Glomerular endothelial cell (primary cell): ENCODE results near the gene NCOA7. TPM values are rescaled to one million over a fixed set of nuclear protein-coding genes. Genes with fewer than 3 reads are reported as not detected.
"Not testable (repeated sequence)": the region's sequence is repeated elsewhere in the genome, so short reads cannot be mapped to it uniquely, and the experiment has no call there.

ENCODE experiments used
- DNase-seq: peaks from one replicate; pipeline ENCODE4 v3.0.0-alpha.2; 2011; ENCODE audit warnings: low read depth, low spot score; ENCODE audit errors: extremely low read depth
- total RNA-seq: library from RNA; depleted of rRNA; stranded (reverse); fragments of >200 nt; gene quantifications from 2 replicates; pipeline ENCODE4 v1.2.3, GENCODE V29; 2015

NCOA7 gene
- total RNA-seq, 1 donor from 2014 or later: 66.8 TPM

DNA sequence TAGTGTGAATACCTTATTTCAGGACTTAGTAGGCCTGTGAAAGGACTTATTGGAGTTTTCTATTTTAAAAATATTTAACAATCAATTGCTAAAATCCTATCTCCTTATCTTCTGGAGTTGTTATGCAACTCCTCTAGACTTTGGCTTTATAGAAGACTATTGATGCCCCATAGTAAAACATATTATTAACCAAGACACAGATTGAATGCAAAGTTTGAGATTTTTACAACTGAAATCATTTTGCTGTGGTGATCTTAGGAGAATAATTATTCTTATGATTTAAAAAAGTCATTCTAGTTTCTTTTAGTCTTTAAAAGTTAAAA lies 36.9 kb upstream of the NCOA7 start:
- DNase-seq: no peak

DNA sequence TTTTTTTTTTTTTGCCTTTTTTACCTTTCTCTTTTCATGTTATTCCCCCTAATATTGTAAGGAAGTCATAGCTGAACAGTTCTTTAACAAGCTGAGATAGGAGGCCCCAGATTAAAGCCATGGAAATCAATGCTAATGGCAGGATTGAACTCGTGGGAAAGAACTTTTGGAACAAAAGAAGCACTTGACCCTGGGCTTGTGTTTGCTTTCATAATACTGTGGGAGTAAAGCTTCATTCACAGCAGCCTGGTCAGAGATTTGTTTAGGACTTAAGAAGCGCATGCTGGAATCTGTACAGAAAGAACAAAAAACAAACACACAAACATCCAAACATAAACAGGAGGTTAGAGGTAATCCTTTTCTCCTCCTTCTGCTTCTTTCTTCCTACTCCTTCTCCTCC lies 36.2 kb upstream of the NCOA7 start:
- no peak for DNase-seq

- no peak for DNase-seq
These were observed 31.4 kb upstream of the NCOA7 start for GRCh38 chr6:125759184-125759902.

DNA sequence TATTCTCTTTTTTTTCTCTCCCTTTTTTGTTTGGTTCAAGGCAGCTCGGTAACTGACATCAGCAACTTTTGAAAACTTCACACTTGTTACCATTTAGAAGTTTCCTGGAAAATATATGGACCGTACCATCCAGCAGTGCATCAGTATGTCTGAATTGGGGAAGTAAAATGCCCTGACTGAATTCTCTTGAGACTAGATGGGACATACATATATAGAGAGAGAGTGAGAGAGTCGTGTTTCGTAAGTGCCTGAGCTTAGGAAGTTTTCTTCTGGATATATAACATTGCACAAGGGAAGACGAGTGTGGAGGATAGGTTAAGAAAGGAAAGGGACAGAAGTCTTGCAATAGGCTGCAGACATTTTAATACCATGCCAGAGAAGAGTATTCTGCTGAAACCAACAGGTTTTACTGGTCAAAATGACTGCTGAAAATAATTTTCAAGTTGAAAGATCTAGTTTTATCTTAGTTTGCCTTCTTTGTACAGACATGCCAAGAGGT lies 30.8 kb upstream of the NCOA7 start:
- no peak for DNase-seq

DNA sequence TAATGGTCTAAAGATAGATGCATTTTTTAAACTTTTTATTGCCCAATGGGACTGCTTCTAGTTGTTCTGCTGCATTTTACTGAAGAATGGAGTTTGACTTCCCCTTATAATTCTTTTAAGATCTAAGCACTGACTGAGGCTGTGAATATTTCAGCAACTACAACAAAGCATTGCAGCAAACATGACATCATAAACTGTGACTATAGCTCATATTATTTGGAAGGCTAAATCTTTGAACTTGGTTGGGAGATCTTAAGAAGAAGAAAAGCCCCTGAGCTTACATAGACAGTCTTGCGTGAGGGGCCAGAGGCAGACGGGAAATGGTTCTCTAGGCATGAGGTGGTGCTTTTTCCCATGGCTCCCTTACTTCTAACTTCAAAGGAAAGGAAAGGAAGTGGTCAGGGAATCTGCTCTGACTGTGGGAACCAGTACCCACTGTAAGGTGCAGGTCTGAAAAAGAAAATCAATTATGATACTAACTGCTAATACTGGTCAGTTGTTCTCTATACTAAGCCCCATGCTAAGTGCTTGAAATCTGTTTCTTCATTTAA lies 26.6 kb upstream of the NCOA7 start:
- no peak for DNase-seq

- DNase-seq: no peak
These were observed 24.8 kb upstream of the NCOA7 start for GRCh38 chr6:125765944-125766343.

- no peak for DNase-seq
These were observed 24.1 kb upstream of the NCOA7 start for GRCh38 chr6:125766641-125767040.

GRCh38 chr6:125769147-125769783 lies 21.5 kb upstream of the NCOA7 start:
- DNase-seq: no peak

DNA sequence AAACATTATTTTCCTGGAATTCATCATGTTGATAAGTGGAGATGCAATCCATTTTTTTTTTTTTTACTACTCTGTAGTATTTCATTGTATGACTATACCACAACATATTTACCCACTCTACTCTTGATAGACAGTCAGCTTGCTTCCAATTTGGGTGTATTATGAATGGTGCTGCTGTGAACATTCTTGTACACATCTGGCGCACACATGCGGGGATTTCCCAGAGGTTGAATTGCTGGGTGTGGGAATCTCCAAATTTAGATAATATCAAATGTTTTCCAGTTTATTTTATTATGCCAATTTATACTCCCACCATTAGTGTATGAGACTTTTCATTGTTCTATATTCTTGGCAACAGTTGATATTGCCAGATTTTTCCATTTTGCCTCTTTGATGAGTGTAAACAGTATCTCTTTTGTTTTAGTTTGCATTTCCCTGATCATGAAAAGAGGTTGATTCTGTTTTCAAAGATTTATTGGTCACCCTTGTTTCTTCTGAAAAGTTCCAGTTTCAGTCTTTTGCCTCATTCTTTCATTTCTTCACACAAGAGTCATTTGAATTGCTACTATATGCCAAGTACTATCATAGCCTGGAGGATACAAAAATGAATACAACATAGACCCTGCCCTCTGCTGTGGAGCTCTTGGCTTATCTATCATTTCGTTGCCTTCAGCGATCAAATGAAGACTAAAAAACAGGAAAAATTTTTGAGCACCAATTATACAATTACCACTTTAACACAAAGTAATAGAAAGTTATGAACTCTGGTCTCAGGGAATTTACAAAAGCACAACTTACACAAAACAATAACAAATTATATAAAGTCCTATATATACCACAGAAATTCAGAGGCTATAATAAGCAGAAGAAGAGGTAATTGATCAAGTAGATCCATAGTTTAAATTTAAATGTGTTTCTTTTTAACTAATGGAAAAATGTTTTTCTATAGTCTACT lies 17.1 kb upstream of the NCOA7 start:
- DNase-seq: no peak

DNA sequence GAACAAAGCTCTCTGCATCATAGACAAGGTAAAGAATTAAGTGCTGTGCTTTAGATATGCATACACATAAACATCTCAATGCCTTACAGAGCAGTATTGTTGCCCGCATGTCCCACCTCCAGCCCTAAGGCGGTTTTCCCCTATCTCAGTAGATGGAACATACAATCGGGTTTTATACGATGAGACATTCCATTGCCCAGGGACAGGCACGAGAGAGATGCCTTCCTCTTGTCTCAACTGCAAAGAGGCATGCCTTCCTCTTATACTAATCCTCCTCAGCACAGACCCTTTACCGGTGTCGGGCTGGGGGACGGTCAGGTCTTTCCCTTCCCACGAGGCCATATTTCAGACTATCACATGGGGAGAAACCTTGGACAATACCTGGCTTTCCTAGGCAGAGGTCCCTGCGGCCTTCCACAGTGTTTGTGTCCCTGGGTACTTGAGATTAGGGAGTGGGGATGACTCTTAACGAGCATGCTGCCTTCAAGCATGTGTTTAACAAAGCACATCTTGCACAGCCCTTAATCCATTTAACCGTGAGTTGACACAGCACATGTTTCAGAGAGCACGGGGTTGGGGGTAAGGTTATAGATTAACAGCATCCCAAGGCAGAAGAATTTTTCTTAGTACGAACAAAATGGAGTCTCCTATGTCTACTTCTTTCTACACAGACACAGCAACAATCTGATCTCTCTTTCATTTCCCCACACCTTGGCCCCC lies 14.5 kb upstream of the NCOA7 start:
- not testable (repeated sequence) for DNase-seq

GRCh38 chr6:125779924-125780539 lies 10.7 kb upstream of the NCOA7 start:
- DNase-seq: peak; percentile 97

DNA sequence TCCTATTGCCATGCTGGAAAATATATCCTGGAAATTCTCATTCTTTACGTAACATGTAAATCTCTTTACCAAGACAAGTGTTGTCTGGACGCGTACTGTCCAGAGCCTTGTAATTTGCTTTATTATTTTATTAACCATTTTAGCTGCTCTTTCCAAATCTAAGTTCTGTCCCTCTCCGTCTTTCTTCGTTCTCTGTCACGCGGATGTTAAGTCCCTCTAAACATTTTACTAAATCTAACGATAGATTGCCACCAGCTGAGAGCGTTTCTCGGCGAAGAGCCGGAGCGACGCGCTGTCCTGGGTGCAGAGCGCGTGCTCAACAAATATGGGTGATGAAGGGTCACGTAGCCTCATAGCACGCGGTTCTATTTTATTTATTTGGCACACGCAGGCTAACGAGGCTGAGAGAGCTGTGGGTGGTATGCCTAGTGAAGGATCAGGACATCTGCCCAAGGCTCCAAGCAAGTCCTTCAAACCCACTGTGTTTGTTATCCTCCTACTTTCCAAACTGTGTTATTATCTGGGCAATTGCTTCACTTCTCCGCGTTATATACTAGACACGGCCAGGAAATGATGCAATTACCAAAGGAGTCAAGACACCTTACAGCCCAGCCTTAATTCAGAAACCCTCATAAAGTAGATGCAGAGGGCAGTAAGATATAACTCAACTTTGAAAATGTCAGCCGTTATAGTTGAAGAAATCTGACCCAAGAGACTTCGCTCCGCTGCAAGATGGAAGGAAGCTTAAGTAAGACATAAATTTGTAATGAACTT lies 10.0 kb upstream of the NCOA7 start:
- peak; percentile 70 for DNase-seq

DNA sequence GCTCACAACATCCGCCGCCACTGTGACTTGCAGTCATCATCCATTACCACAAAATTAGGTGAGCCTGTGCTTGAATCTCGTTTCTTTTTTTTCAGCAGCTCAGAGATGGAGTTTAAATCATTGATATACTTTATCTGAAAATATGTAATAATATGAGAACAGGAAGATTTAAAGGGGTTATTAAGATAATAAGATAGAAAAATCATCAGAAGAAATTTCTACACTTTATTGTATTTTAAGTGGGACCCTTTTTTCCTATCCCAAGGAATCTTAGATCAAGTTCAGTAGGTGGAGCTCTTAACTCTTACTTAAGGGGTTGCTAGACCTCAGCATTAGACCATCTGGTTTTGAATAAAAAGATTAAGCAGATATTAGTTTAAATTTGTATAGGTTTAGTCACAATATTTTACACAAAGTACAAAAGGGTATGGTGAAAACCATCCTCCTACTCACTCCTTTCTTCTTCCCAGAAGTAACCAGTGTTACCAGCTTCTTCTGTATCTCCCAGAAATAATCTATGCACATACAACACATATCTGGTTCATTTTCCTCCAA lies 9.4 kb upstream of the NCOA7 start:
- DNase-seq: peak; percentile 37

- DNase-seq: no peak
These were observed 6.4 kb upstream of the NCOA7 start for GRCh38 chr6:125784365-125784764.

DNA sequence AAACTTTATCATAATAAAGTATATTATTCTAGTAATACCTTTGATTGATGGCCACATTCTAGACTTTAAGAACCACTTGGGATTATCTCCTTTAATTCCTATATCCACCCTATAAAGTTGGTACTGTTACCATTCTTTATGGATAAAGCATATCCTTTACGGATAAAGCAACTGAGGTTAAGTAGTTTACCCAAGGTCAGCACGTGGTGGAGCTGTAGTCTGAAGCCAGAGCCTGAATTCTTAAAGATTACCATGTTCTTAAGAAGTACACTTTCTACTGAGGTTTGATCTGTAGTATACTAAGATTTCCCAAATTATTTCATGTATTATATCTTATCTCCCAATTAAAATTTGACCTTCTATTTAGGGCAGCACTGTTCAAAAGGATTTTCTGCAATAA lies 3.0 kb upstream of the NCOA7 start:
- DNase-seq: no peak

GRCh38 chr6:125789167-125789566 lies 1.6 kb upstream of the NCOA7 start:
- no peak for DNase-seq

- no peak for DNase-seq
These were observed 993 bp upstream of the NCOA7 start for GRCh38 chr6:125789576-125790357.

GRCh38 chr6:125791151-125791819 lies 525 bp downstream of the NCOA7 start:
- DNase-seq: no peak
